Central memory CD4-positive, alpha-beta T cell (primary cell): ENCODE results near the gene FYB1.

Source experiments
- DNase-seq: peaks from one replicate; pipeline ENCODE4 v3.0.0; 2022

FYB1 gene

DNA sequence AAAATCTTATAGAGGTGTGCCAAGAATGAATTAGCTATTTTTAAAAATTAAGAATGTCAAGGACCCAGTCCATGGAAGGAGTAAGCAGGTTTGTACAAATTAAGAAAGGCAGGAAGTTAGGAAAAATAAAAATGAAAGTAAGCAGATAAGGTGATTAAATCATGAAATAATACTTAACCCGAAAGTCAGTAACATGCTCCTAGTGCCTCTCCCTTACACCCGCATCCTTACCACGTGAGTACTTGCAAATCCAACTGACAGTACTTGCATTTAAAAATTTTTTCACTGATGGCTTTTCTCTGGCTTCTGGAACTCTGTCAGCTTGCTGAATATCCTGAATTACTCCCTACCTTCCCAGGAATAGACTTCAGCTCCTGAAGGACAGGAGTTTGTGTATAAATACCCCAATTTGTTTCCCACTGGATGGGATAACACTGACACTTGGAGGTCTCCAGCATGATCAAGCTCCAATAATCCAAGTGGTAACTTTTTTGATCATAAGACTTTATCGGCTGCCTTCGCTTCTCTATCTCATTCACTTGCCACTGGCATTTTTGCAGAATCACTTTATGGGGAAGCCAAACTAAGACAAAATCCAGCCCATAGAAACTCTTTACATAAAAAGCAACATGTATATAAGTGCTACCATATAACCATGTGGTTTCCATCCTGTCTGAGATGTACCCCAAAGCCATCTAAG lies 103.6 kb downstream of the FYB1 start:
- DNase-seq, result no peak

DNA sequence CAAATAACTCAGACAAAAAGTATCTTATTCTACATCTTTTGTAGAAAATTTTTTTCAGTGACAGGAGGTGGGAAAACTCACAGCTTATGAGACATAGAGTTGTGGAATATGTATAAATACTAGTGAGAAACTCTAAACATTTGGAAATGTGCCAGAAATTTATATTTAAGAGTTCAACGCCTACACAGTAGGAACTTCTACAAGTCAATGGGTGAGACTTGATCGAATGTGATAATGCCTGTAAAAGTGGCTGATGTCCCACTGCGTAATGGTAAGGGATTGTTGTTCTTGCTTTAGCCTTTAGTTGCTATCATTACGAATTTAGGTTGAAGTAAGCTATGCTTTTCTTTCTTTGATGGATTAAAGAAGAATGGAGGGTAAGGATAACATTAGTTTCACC lies 105.2 kb downstream of the FYB1 start:
- DNase-seq, result no peak

DNA sequence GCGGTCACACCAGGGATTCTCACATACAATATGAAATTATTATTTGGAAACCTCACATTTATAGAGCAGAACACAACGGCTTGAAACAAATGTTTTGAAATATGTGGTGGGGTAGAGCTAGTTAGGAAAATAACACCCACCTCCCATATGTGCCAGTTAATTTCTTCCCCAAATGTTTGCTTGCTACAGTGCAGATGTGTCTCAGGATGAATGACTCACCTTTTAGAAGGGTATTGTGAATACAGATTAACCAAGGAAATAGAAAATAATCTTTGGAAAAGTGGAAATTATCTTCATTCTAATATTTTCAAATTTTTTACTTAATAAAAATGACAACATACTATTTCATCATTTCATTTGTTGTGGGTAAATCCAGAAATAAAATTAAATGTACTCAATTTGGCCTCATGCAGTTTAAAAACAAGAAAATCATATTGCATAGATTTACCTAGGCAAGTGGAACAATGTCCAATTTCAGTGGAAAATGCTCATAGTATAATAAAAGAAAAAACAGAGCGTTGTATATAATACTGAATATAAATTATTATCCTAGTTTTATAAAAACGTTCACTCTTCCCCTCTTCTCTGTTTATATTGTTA lies 105.9 kb downstream of the FYB1 start:
- no peak for DNase-seq

DNA sequence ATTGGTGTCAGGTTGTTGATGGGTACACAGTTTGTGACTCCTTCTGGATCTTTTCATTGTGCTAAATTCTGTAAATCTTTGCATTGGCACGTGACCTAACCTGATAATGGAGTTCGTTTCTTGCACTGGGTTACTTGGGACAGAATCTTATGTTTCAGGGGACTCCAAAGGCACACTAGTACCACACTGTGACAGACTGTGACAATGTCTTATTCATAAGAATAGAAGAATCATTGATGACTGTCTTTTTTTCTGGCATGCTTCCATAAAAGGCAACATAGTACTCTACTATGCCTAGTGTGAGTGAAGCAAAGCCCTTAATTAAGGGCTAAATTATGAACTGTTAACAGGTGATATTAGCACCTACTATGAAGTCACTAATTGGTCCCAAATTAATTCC lies 109.8 kb downstream of the FYB1 start:
- DNase-seq, result no peak

DNA sequence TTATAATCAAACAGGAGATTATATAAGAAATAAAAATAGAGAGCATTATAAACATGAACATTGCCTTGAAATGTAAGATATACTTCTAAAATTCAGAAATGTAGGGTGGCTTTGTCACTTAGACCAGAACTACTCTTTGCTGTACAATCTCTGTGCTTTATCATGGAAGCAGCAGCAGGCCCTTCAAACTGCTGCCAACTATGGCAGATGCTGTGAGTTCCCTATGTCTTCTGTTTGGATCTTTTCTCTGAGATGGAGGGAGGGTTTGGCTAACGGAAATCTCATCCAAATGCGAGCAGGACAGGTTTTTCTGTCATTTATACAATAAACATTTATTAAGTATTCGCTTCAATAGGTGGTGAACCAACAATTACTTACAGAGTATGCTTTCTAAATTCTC lies 110.4 kb downstream of the FYB1 start:
- no peak for DNase-seq

DNA sequence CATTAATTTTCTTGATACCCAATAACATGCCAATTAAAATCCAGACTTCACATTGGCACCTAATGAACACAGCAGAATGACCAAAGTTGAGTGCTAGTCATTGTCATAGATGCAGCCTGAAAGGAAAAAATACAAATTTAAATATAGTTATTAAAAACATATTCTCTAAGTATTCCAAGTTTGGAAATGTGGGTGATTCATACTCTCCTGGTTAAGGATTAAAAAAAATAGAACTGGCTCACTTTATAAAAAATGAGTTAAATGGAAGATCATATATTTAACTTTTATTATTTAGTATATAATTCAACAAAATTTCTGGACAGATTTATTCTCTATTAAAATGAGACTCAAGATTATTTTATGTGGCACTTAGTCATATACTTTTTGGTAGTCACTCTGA lies 112.0 kb downstream of the FYB1 start:
- no peak for DNase-seq

DNA sequence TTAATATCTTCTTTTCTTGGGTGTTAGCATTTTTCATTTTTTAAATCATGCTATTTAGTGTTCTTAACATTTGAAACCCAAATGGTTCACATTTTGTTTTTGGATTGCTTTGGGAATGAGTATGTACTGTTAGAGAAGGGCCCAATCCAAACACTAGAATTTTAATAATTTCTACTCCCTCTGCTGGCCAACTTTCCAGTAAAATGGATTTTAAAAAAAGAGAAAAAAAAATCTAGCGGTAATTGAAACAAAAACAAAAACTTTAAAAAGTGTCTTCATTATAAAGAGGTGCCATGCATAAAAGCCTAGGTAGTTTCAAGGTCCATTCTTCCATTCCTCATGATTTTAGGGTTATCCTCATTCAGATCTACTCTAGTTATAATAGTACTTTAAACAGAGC lies 113.0 kb downstream of the FYB1 start:
- DNase-seq, result peak; percentile 9

DNA sequence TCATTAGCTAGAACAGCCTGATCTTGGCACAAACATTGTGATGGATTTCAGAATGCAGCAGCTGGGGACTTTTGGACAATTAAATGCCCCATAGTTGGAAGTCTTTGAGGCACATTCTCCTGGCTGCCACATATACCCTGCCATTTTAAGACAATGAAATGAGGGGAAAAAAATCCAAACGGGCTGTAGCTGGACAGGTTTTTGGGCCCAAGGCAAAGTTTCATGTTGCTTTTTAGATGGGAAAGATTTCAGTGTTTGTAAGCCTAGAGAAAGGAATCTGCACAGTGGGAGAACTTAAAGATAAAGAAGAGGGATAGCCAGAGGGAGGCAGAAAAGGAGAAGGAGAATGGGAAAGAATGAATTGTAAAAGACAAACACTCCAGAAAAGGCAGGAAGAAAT lies 115.1 kb downstream of the FYB1 start:
- no peak for DNase-seq

DNA sequence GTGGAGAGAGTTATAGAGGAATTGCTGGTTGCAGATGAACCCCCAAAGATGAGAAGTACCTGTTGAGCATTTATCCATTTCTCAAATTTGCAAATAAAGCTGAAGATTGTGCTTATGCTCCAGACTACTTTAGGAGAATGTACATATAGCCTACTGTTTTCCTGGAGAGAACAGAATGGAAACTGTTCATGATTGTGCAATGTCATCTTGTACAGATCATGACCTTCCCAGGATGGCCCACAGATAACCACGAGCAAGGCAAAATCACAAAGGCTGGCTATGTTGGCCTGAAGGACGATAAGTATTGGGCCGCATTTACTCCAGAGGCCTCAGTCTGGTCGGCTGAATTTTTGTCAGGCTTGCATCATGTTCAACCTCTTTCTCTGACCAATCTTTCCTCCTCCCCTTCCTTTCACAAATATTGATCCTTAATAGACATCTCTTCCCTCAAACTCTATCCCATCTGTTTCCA lies 116.6 kb downstream of the FYB1 start:
- no peak for DNase-seq

DNA sequence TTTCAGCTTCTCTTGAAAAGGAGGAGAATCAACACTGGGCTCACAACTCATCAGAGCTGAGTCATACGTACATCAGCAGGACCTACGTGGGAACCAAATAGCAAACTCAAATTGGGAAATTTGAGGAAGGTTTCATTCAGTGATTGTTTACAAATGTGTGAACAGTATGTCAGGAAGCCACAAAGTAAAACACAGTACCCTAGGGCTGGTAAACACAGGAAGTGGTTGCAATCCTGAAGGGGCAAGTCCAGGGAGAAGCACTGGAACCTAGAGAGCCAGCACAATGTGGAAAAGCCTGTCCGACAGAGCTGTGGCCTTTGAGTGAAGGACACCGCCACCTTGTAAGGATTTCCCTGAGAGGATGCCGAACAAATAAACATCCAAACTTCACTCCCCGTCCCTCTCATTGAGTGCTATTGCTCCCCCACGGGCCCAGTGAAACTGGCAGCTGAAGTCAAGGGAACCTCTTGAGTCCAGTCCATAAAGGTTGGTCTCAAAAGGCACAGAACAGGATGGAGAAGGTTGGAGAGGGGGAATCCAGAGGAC lies 118.4 kb downstream of the FYB1 start:
- no peak for DNase-seq

DNA sequence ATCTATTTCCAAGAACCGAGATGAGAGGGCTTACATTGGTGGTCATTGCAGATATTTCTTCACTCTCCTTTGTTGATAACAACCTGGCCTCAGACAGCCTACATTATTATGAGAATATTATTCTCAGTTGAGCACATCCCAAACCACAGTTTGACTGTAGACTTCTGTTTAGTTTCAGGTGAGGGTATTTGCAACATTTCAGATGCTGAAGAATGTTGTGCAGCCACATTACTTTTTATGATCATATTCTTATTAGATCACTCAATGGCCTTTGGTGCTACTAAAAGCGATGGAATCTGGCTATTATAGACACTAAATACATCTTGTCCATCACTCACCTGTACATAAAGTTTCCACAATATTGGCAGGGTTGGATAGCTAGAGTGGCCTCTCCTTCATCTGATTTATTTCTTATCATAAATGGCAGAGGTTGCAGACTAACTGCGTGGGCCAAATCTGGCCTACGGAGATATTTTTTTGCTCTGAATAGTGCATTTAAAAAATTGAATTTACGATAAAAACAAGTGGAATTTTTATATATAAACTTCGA lies 119.0 kb downstream of the FYB1 start:
- DNase-seq, result no peak

DNA sequence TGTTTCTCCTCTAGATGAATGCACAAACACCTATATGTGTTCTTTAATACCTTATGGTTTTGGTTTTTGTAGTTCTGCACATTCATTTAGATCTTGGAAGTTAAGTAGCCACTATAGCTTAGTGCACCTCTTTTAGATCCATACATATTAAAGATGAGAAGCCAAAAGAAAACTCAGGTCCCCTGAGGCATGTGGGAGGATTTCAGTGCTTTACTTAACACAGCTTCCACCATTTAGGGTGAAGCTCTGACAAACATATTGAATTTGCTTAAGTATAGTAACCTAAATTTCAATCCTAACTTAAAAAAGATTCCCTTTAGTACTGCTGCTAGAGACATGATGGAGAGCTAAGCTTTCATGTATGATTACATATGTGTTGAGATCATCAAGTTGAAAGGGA lies 119.5 kb downstream of the FYB1 start:
- DNase-seq, result no peak

DNA sequence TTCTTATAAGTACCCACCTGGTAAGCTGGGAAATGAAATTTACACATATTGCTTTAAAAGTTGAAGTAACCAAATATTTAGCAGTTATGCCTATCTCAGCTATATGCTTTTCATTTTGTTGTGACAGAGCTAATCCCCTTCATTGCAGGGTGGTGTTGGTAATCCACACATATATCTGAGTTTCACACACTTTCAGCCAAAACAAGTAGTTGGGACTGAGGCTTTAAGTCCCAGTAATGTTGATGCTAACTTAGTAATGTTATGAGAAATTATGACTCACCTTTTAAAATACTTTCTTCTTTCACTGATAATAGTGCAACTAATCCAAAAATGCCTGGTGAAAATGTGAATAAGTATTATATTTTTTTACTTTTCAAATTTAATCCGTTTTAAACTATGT lies 126.0 kb downstream of the FYB1 start:
- no peak for DNase-seq

DNA sequence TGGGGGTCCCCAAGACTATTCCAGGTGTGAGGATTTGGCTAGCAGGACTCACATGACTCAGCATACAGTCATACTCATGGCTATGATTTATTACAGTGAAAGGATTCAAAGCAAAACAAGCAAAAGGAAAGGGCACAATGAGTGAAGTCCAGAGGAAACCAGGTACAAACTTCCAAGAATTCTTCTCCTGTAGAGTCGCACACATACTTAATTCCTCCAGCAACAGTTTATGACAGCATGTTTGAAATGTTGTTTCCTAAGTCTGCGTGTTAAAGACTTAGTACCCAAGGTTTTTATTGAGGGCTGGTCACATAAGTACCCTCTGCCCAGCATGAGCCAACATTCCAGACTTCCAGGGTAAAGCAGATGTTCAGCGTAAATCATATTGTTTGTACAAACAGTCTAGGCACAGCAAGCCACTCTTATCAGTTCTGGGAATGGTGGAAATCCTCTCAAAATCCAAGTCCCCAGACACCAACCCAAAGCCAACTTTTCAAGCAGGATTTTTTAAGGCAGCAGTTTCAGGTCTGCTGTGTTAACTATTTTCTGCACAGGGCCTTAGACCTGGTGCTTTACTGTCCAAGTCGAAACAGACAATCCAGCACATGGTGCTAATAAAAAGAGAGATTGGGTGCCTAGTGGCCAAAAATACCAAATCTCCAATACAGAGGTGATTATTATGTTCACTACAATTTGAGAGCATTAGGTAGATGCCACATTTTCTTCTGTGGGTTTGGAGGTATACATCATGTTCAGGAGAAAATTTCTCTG lies 126.6 kb downstream of the FYB1 start:
- DNase-seq, result no peak

DNA sequence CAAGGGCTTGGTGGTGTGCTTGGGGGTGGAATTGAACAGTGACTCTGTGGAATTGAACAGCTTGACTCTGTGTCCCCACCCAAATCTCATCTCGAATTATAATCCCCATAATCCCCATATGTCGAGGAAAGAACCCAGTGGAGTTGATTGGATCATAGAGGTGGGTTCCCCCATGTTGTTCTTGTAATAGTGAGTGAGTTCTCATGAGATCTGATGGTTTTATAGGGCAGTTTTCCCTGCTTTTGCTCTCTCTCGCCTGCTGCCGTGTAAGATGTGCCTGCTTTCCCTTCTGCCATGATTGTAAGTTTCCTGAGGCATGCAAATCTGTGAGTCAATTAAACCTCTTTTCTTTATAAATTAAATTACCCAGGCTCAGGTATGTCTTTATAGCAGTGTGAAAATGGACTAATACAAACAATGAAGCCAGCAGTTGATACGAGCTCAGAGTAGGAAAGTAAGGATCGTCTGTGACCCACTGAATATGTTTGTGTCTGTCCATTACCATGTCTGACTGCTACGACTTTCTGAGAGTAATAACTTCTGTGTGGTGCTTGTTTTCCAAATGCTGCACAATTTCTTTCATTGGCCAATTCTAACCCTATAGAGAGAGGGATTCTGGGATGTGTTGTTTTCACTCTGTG lies 127.3 kb downstream of the FYB1 start:
- DNase-seq, result no peak

DNA sequence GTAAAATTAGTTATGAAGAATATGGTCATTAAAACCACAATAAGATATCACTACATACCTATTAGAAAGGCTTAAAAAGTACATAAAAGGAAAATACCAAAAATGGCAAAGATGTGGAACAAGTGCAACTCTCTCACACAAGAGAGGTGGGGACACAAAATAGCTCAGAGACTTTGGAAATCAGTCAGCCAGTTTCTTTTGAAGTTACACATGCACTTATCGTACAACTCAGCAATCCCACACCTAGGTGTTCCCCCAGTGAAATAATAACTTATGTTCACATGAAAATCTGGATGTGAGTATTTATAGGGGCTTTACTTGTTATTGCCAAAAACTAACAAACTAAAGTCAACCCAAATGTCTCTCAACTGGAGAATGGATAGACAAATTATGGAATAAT lies 135.4 kb downstream of the FYB1 start:
- DNase-seq, result no peak

DNA sequence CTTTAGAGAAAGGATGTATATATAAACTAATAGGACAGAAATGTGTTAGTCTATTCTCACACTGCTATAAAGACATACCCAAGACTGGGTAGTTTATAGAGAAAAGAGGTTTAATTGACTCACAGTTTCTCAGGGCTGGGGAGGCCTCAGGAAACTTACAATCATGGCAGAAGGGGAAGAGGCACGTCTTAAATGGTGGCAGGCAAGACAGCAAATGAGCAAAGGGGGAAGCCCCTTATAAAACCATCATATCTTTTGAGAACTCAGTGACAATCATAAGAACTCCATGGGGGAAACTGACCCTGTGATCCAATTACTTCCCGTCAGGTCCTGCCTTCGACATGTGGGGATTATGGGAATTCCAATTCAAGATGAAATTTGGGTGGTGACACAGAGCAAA lies 136.4 kb downstream of the FYB1 start:
- no peak for DNase-seq

DNA sequence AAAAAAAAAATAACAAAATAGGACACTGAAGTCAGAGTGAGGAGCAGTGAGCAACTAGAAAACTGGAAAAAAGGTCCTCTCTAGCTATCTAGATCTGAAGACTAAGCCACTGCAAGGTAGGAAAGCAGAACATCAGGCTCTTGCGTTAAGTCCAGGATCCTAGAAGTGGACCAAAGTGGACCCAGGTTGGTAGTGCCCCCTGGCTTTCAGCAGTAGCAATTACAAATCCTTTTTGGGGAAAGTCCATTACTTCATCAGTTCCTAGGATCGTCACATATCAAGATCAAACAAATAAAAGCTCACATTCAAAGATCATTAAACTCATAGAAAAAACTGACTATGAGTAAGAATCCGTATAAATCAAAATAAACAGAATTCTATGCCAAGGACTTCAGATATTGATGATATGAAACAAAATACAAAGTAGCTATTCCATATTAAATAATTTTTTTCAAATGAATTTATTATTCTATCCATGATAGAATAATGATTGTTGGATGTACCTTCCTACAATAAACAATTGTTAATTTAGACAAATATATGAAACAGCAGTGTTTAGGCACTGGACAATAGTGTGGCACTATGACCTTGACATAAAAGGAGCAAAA lies 138.7 kb downstream of the FYB1 start:
- peak; percentile 19 for DNase-seq

DNA sequence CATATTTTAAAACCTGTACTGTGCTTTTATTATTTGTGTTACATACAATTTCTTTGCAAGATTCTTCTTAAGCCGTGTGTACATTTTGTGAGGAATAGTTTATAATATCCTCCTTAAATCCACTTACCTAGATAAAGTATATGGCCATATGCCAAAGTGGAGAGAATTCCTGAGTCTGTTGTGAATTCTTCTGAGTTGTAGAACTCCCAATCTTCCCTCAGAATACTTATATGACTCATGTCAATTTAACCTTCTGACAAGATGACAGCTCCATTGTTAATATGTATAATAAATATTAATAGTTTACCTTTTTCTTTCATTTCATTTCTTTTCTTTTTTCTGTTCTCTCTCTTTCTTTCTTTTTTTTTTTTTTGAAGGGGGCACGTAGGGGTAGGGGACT lies 139.2 kb downstream of the FYB1 start:
- DNase-seq, result no peak

DNA sequence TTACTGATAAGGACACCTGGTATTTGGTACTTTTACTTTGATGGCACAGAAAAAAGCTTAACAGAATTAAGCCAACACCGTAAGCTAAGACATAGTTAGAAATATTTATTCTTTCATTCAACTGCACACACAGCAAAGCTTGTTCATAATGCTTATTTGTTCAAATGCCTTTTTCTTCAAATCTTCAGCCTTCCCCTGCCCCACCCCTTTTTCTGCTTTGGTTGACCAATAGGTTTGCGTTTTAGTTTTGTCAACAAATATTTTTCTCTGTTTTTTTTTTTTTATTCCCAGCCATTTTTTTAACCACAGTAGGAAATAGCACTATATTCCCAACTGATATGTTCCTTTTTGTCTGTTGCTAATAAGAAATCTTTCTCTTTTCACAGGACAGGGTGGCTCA lies 140.2 kb downstream of the FYB1 start:
- DNase-seq, result no peak

DNA sequence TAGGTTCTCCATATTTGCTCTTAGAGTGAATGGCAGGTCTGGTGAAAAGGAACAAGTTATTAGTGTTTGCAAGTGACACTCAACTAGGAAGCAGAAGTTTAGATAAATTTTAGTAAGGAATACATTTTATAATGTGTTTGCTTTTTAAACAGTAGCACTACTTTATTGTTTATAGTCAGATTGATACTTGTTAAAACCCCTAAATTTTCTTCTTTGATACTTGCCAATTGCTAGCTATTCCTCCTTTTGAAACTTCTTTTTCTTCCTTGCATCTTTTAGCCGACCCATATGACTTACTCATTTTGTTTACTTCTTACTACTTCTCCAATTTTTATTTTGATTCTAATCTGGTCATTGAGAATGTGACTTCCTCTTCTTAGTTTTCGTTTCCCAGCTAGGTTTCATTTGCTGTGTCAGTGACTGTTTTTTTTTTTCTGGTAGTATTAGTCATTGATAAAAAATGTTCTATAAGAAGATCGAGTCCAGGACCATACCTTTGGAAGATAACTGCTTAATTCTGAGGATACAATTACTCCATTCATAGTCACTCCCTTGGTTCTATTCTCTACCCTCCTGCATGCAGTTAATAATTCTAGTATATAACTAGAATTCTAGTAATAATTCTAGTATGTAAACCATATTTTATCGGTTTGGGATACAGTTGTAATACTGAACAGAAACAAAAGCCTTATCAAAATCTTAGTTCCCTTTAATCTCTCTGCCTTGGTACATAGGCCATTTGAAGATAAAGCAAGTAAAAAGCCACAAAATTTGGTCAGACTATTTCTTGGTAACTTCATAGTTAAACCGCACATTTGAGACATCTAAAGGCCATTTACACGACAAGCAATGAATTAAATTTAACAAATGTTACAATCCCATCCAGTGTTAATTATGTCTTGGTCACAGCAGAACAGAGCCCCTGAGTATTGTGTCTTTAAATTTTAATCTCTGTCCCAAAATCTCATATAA lies 142.3 kb downstream of the FYB1 start:
- no peak for DNase-seq
